ENCODE results near the gene SMYD3.
A peak's percentile ranks its signal among the peaks of the same experiment; 100 is the strongest.

Gene SMYD3

DNA sequence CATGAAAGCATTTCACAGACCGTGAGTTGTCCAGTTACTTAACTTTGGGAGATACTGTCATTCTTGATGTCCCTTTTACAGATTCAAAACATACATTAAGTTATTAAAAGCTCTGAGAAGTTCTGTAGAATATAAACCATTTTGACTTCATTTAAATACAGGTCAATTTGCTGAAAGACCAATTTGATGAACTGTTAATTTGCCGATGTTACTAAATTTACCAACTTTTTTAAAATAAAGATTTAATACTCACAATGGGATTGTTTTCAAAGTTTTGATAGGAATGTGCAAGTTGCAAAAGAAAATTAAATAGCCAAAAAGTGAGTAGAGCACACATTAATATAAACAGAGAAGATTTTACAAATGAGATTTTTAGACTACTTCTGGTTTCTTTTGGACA lies 666.1 kb downstream of the SMYD3 start:
- TF ChIP-seq, protein P1, sequence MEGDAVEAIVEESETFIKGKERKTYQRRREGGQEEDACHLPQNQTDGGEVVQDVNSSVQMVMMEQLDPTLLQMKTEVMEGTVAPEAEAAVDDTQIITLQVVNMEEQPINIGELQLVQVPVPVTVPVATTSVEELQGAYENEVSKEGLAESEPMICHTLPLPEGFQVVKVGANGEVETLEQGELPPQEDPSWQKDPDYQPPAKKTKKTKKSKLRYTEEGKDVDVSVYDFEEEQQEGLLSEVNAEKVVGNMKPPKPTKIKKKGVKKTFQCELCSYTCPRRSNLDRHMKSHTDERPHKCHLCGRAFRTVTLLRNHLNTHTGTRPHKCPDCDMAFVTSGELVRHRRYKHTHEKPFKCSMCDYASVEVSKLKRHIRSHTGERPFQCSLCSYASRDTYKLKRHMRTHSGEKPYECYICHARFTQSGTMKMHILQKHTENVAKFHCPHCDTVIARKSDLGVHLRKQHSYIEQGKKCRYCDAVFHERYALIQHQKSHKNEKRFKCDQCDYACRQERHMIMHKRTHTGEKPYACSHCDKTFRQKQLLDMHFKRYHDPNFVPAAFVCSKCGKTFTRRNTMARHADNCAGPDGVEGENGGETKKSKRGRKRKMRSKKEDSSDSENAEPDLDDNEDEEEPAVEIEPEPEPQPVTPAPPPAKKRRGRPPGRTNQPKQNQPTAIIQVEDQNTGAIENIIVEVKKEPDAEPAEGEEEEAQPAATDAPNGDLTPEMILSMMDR (IDR thresholded peaks at IDR 0.05; ENCODE audit: insufficient read depth, missing control alignments) = no peak
- FAIRE-seq (no peak), DNase-seq (ENCODE audit: insufficient read length, low spot score) (no peak)

DNA sequence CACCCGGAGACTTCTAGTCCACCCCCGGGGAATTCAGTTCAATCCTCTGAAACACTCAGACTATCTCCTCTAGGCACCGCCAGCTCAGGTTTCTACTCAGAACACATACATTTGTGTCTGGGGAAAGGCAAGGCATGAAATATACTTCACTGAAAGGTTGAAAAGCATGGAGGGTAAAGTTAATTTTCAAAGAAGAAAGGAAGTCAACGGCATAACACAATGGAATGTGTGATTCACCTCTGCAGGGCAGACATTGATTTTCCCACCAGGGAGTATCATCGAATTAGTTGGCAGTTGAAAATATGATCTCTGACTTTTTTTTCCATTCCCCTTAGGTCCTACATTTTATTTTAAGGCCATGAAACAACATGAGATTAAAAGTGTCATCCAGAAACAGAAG lies 669.4 kb downstream of the SMYD3 start:
- FAIRE-seq (no peak), DNase-seq (ENCODE audit: insufficient read length, low spot score) (no peak)
- TF ChIP-seq, protein P1 (IDR thresholded peaks at IDR 0.05; ENCODE audit: insufficient read depth, missing control alignments) = no peak

DNA sequence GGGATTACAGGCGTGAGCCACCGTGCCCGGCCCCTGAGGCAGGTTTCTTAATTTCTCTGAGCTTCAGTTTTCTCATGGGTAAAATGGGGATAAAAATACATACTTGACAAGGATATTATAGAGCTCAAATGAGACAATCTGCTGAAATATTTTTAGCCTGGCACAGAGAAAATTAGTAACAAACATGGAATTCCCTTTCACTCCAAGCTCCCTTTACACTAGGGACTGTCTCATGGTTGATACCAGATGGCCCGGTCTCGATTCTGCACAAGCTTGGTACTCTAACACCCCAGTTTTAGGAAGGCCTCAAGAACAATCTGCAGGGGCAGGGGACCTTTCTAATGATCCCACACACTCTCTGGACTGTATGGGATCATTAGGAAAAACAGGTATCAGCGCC lies 671.7 kb downstream of the SMYD3 start:
- TF ChIP-seq, protein P1 (IDR thresholded peaks at IDR 0.05; ENCODE audit: insufficient read depth, missing control alignments) = no peak
- FAIRE-seq (no peak), DNase-seq (ENCODE audit: insufficient read length, low spot score) (no peak)

DNA sequence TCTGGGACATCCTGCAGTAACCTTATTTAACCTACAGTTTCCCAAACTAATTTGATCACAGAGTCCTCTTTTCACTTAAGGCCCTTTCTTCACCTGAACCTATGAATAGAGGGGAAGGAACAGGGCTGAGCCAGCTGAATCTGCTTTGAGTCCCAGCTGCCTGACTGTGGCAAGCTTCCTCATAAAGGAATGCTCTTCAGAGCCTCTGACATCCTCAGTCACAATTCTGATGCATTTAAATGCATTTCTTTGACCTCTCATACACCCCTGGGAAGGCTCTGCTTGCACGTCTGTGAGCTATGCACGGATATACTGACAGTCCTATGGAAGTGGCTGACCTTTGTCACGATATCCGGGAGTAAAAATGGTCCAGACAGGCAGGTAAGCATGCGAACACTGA lies 673.1 kb downstream of the SMYD3 start:
- no peak for DNase-seq (ENCODE audit: insufficient read length, low spot score)
- FAIRE-seq = no peak
- TF ChIP-seq, protein P1 (IDR thresholded peaks at IDR 0.05; ENCODE audit: insufficient read depth, missing control alignments) = no peak

DNA sequence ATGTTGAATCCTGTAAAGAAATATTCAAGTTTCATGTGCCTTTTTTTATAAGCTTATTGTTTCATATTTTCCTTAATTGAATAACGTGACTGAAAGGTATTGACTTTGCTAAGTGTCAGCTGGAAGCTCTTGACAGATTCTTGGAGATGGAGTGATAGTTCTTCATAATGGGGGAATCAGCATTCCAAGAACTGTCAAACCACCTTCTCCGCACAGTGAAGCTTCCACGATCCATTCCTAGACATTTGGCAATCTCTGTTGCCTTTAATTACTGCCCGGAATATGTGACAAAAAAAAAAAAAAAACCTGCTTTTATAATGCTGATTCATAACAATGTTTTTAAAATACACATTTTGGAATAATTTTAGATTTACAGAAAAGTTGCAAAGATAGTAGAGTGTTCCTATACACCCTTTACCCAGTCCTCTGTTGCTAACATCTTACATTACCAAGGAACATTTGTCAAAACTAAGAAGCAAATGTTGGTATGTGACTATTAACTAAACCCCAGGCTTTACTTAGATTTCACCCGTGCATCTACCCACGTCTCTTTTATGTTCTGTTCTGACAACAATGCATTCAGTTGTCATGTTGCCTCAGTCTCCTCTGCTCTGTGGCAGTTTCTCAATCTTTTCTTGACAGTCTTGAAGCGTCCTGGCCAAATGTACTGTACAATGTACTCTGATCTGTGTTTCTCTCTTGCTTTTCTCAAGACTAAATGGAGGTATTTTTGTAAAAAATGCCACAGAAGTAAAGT lies 674.1 kb downstream of the SMYD3 start:
- FAIRE-seq = peak; percentile 53
- TF ChIP-seq, protein P1 (IDR thresholded peaks at IDR 0.05; ENCODE audit: insufficient read depth, missing control alignments) = no peak
- no peak for DNase-seq (ENCODE audit: insufficient read length, low spot score)

DNA sequence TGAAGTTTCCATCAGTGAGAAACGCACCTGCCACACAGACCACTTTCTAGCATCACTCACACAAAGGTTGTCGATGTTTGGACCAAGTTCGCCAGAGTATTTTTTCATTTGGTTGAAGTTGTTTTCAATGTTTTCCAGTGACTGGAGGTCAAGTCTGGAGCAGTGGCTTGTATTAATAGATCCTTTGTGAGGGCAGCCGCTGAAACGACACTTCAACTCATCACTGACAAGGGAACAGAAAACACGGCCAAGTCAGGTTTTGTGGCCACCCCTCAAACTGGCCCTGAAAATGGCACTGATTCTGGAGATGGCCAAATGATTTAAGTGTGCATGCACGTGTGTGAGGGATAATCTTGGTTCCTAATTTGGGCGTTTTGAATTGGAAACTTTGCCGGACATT lies 675.6 kb downstream of the SMYD3 start:
- FAIRE-seq = no peak
- no peak for DNase-seq (ENCODE audit: insufficient read length, low spot score)
- TF ChIP-seq, protein P1 (IDR thresholded peaks at IDR 0.05; ENCODE audit: insufficient read depth, missing control alignments) = no peak

DNA sequence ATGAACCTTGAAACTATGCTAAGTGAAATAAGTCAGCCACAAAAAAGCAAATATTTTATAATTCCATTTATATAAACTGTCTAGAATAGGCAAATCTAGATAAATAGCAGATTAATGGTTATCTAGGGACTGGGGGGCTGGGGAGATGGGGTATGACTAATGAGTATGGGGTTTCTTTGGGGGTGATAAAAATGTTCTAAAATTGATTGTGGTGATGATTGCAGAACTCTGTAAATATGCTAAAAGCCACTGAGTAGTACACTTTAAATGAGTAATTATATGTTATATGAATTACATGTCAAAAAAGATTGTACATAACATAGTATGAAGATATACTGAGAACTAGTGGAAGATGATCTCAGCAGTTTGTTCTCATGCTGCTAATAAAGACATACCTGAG lies 677.3 kb downstream of the SMYD3 start:
- FAIRE-seq (no peak), DNase-seq (ENCODE audit: insufficient read length, low spot score) (no peak)
- TF ChIP-seq, protein P1 (IDR thresholded peaks at IDR 0.05; ENCODE audit: insufficient read depth, missing control alignments) = no peak
